Ishikawa (cell line): ENCODE data around the gene PRKAB1.

ENCODE experiments used
- CEBPB ChIP-seq: IDR thresholded peaks from 2 replicates; pipeline ENCODE4 v1.6.1; 2012
- CREB1 ChIP-seq: IDR thresholded peaks from 2 replicates; pipeline ENCODE4 v1.6.1; 2012; ENCODE audit warnings: low read depth
- EGR1 ChIP-seq: IDR thresholded peaks from 2 replicates; pipeline ENCODE4 v1.6.1; 2012
- EP300 ChIP-seq: IDR thresholded peaks from 2 replicates; pipeline ENCODE4 v1.6.1; 2012; ENCODE audit warnings: borderline replicate concordance
- FOXM1 ChIP-seq: IDR thresholded peaks from 2 replicates; pipeline ENCODE4 v1.6.1; 2012; ENCODE audit warnings: low read depth, borderline replicate concordance
- MAX ChIP-seq: IDR thresholded peaks from 2 replicates; pipeline ENCODE4 v1.6.1; 2012
- NFIC ChIP-seq: IDR thresholded peaks from 2 replicates; pipeline ENCODE4 v1.6.1; 2012
- RAD21 ChIP-seq: IDR thresholded peaks from 2 replicates; pipeline ENCODE4 v1.6.1; 2012; ENCODE audit warnings: low read depth
- TAF1 ChIP-seq: IDR thresholded peaks from 2 replicates; pipeline ENCODE4 v1.6.1; 2012; ENCODE audit warnings: low read depth, mild to moderate bottlenecking
- TCF12 ChIP-seq: IDR thresholded peaks from 2 replicates; pipeline ENCODE4 v1.6.1; 2012; ENCODE audit warnings: low read depth
- TEAD4 ChIP-seq: IDR thresholded peaks from 2 replicates; pipeline ENCODE4 v1.6.1; 2012
- YY1 ChIP-seq: IDR thresholded peaks from 2 replicates; pipeline ENCODE4 v1.6.1; 2012; ENCODE audit warnings: low read depth
- ZBTB7A ChIP-seq: IDR thresholded peaks from 2 replicates; pipeline ENCODE4 v1.6.1; 2012; ENCODE audit warnings: low read depth
- TF ChIP-seq, protein P1 (sequence below): IDR thresholded peaks from 2 replicates; pipeline ENCODE4 v1.6.1; 2012; ENCODE audit warnings: low read depth, mild to moderate bottlenecking
- TF ChIP-seq, protein P2 (sequence below): IDR thresholded peaks from 2 replicates; pipeline ENCODE4 v1.6.1; 2012

PRKAB1 gene

GRCh38 chr12:119669744-119670472 is 2.0 kb downstream of the PRKAB1 start:
- TF ChIP-seq EP300 (no peak), RAD21 (no peak), EGR1 (no peak), YY1 (no peak), TAF1 (no peak), CEBPB (no peak), MAX (no peak)
- TF ChIP-seq, protein P1, sequence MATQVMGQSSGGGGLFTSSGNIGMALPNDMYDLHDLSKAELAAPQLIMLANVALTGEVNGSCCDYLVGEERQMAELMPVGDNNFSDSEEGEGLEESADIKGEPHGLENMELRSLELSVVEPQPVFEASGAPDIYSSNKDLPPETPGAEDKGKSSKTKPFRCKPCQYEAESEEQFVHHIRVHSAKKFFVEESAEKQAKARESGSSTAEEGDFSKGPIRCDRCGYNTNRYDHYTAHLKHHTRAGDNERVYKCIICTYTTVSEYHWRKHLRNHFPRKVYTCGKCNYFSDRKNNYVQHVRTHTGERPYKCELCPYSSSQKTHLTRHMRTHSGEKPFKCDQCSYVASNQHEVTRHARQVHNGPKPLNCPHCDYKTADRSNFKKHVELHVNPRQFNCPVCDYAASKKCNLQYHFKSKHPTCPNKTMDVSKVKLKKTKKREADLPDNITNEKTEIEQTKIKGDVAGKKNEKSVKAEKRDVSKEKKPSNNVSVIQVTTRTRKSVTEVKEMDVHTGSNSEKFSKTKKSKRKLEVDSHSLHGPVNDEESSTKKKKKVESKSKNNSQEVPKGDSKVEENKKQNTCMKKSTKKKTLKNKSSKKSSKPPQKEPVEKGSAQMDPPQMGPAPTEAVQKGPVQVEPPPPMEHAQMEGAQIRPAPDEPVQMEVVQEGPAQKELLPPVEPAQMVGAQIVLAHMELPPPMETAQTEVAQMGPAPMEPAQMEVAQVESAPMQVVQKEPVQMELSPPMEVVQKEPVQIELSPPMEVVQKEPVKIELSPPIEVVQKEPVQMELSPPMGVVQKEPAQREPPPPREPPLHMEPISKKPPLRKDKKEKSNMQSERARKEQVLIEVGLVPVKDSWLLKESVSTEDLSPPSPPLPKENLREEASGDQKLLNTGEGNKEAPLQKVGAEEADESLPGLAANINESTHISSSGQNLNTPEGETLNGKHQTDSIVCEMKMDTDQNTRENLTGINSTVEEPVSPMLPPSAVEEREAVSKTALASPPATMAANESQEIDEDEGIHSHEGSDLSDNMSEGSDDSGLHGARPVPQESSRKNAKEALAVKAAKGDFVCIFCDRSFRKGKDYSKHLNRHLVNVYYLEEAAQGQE, result no peak
- TF ChIP-seq, protein P2, sequence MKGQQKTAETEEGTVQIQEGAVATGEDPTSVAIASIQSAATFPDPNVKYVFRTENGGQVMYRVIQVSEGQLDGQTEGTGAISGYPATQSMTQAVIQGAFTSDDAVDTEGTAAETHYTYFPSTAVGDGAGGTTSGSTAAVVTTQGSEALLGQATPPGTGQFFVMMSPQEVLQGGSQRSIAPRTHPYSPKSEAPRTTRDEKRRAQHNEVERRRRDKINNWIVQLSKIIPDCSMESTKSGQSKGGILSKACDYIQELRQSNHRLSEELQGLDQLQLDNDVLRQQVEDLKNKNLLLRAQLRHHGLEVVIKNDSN, result no peak

- no peak for TF ChIP-seq RAD21
- TF ChIP-seq MAX, result no peak
- TF ChIP-seq TEAD4, result no peak
- no peak for TF ChIP-seq EGR1
- TF ChIP-seq ZBTB7A, result no peak
- TF ChIP-seq CEBPB, result no peak
- TF ChIP-seq, protein P2, result no peak
- TF ChIP-seq YY1, result no peak
- TF ChIP-seq FOXM1, result no peak
- TF ChIP-seq CREB1, result no peak
- TF ChIP-seq TCF12, result no peak
- no peak for TF ChIP-seq TAF1
- TF ChIP-seq, protein P1, result no peak
- TF ChIP-seq EP300, result no peak
- no peak for TF ChIP-seq NFIC
These were observed 3.1 kb downstream of the PRKAB1 start for GRCh38 chr12:119671070-119671469.

GRCh38 chr12:119672194-119672593 is 4.3 kb downstream of the PRKAB1 start:
- TF ChIP-seq NFIC (no peak), TCF12 (no peak), MAX (no peak), YY1 (no peak), TEAD4 (no peak), TAF1 (no peak), ZBTB7A (no peak), CEBPB (no peak)
- TF ChIP-seq, protein P2, result no peak
- TF ChIP-seq, protein P1, result no peak

GRCh38 chr12:119673634-119674033 is 5.7 kb downstream of the PRKAB1 start:
- TF ChIP-seq YY1 (no peak), ZBTB7A (no peak), TCF12 (no peak), RAD21 (no peak), EGR1 (no peak), TAF1 (no peak), NFIC (no peak), MAX (no peak), TEAD4 (no peak), EP300 (no peak), CREB1 (no peak), FOXM1 (no peak), CEBPB (no peak)
- TF ChIP-seq, protein P1, result no peak
- TF ChIP-seq, protein P2, result no peak
